Rectal smooth muscle tissue (tissue), 1 donor: ENCODE results near the gene BACH2.

Source experiments
- H3K27ac ChIP-seq: one replicate; pipeline ENCODE4 v1.7.0; 2013; ENCODE audit warnings: low read depth, low read length, inconsistent platforms
- H3K27me3 ChIP-seq: one replicate; pipeline ENCODE4 v1.7.0; 2013; ENCODE audit warnings: low read length; ENCODE audit not compliant: control insufficient read depth, insufficient read depth
- H3K36me3 ChIP-seq: one replicate; pipeline ENCODE4 v1.7.0; 2013; ENCODE audit warnings: low read length; ENCODE audit not compliant: control insufficient read depth, insufficient read depth
- H3K4me1 ChIP-seq: one replicate; pipeline ENCODE4 v1.7.0; 2013; ENCODE audit warnings: low read length; ENCODE audit not compliant: control insufficient read depth, insufficient read depth
- H3K4me3 ChIP-seq: one replicate; pipeline ENCODE4 v1.7.0; 2013; ENCODE audit warnings: low read length
- H3K9ac ChIP-seq: one replicate; pipeline ENCODE4 v1.7.0; 2013; ENCODE audit warnings: low read length

Gene BACH2

GRCh38 chr6:89987830-89988229 is 308.8 kb downstream of the BACH2 start:
- Histone ChIP-seq H3K9ac (no peak overlapping the region), H3K36me3 (no peaks in the 10 kb centered on the region), H3K27ac (no peak overlapping the region), H3K4me1 (peaks cover 2% of the 10 kb centered on the region), H3K4me3 (no peak overlapping the region), H3K27me3 (no peaks in the 10 kb centered on the region)

- H3K4me1 ChIP-seq, result peaks cover 2% of the 10 kb centered on the region
- no peak overlapping the region for H3K27ac ChIP-seq
- no peak overlapping the region for H3K9ac ChIP-seq
- no peaks in the 10 kb centered on the region for H3K27me3 ChIP-seq
- H3K4me3 ChIP-seq, result no peak overlapping the region
- H3K36me3 ChIP-seq, result no peaks in the 10 kb centered on the region
Observed at GRCh38 chr6:89987140-89987539, 309.5 kb downstream of the BACH2 start.

GRCh38 chr6:89986650-89987074 is 310.0 kb downstream of the BACH2 start:
- Histone ChIP-seq H3K9ac (no peak overlapping the region), H3K27ac (no peak overlapping the region), H3K36me3 (no peaks in the 10 kb centered on the region), H3K27me3 (no peaks in the 10 kb centered on the region), H3K4me3 (no peak overlapping the region), H3K4me1 (peaks cover 2% of the 10 kb centered on the region)

GRCh38 chr6:89985751-89986493 is 310.7 kb downstream of the BACH2 start:
- H3K4me3 ChIP-seq, result no peak overlapping the region
- no peak overlapping the region for H3K9ac ChIP-seq
- H3K27ac ChIP-seq, result no peak overlapping the region

GRCh38 chr6:89984926-89985750 is 311.5 kb downstream of the BACH2 start:
- Histone ChIP-seq H3K27me3 (no peaks in the 10 kb centered on the region), H3K4me3 (no peak overlapping the region), H3K27ac (no peak overlapping the region), H3K4me1 (peaks cover 2% of the 10 kb centered on the region), H3K36me3 (no peaks in the 10 kb centered on the region), H3K9ac (no peak overlapping the region)

More at GRCh38 chr6:89985751-89986493, 310.7 kb downstream of the BACH2 start:
- H3K4me1 ChIP-seq, result peaks cover 2% of the 10 kb centered on the region
- H3K36me3 ChIP-seq, result no peaks in the 10 kb centered on the region
- no peaks in the 10 kb centered on the region for H3K27me3 ChIP-seq

GRCh38 chr6:89980353-89980752 is 316.3 kb downstream of the BACH2 start:
- no peaks in the 10 kb centered on the region for H3K36me3 ChIP-seq
- no peak overlapping the region for H3K4me3 ChIP-seq
- no peak overlapping the region for H3K27ac ChIP-seq
- no peaks in the 10 kb centered on the region for H3K27me3 ChIP-seq
- H3K4me1 ChIP-seq, result no peaks in the 10 kb centered on the region
- no peak overlapping the region for H3K9ac ChIP-seq

GRCh38 chr6:89979481-89980119 is 317.0 kb downstream of the BACH2 start:
- no peak overlapping the region for H3K9ac ChIP-seq
- no peak overlapping the region for H3K27ac ChIP-seq
- no peaks in the 10 kb centered on the region for H3K4me1 ChIP-seq
- no peaks in the 10 kb centered on the region for H3K36me3 ChIP-seq
- no peak overlapping the region for H3K4me3 ChIP-seq
- H3K27me3 ChIP-seq, result no peaks in the 10 kb centered on the region

GRCh38 chr6:89978749-89979145 is 317.9 kb downstream of the BACH2 start:
- Histone ChIP-seq H3K27me3 (no peaks in the 10 kb centered on the region), H3K27ac (no peak overlapping the region), H3K4me3 (no peak overlapping the region), H3K9ac (no peak overlapping the region), H3K4me1 (no peaks in the 10 kb centered on the region), H3K36me3 (no peaks in the 10 kb centered on the region)

GRCh38 chr6:89977808-89978748 is 318.6 kb downstream of the BACH2 start:
- Histone ChIP-seq H3K4me3 (no peak overlapping the region), H3K4me1 (no peaks in the 10 kb centered on the region), H3K27ac (no peak overlapping the region), H3K36me3 (no peaks in the 10 kb centered on the region), H3K27me3 (no peaks in the 10 kb centered on the region), H3K9ac (no peak overlapping the region)

GRCh38 chr6:89976694-89977020 is 320.0 kb downstream of the BACH2 start:
- H3K4me1 ChIP-seq, result no peaks in the 10 kb centered on the region
- H3K36me3 ChIP-seq, result no peaks in the 10 kb centered on the region
- H3K4me3 ChIP-seq, result no peak overlapping the region
- no peaks in the 10 kb centered on the region for H3K27me3 ChIP-seq
- no peak overlapping the region for H3K27ac ChIP-seq
- no peak overlapping the region for H3K9ac ChIP-seq

GRCh38 chr6:89975991-89976693 is 320.5 kb downstream of the BACH2 start:
- H3K27me3 ChIP-seq, result no peaks in the 10 kb centered on the region
- no peak overlapping the region for H3K9ac ChIP-seq
- no peak overlapping the region for H3K4me3 ChIP-seq
- H3K4me1 ChIP-seq, result no peaks in the 10 kb centered on the region
- no peaks in the 10 kb centered on the region for H3K36me3 ChIP-seq
- H3K27ac ChIP-seq, result no peak overlapping the region
